A549 (cell line): Measurements from ENCODE around the gene GLIPR2. TPM values are rescaled to one million over a fixed set of nuclear protein-coding genes. Genes with fewer than 3 reads are reported as not detected.

Source experiments
- ATAC-seq, 2 experiments: fragments of 200-7000 bp in 1 of 2; fragments of >200 bp in 1 of 2; cut with Nextera tagmentation in 1 of 2; cut with Tn5 transposase in 1 of 2; 3 replicates each; pipeline versions ENCODE4 v1.8.0 to v1.9.1; 2018 to 2020; ENCODE audit warnings: mild to moderate bottlenecking in 1 of 2, moderate library complexity in 1 of 2
- CTCF ChIA-PET: fragments of 300-600 bp; sonication (Branson Sonifier 250); formaldehyde crosslinking; extraction: SDS; loops from one replicate; lab custom pipeline; 2021; ENCODE audit warnings: antibody characterized with exemption, inconsistent platforms; lab: Yijun Ruan, JAX
- POLR2A ChIA-PET: fragments of 350-600 bp; formaldehyde crosslinking; extraction: SDS; loops from one replicate; lab custom pipeline; 2021; ENCODE audit warnings: antibody characterized with exemption, inconsistent platforms; lab: Yijun Ruan, JAX
- DNase-seq, 2 experiments: peaks; one replicate each; pipeline versions ENCODE4 v3.0.0 to v3.0.0-alpha.2; 2011 to 2016; ENCODE audit warnings: low read depth in 1 of 2, low spot score in 1 of 2
- FAIRE-seq: peaks from 2 replicates; lab custom pipeline; 2011; peaks lifted over from hg19 to GRCh38; lab: Jason Lieb, UNC
- H3K27ac ChIP-seq, 2 experiments: fragments of >200 bp; sonication (Bioruptor Twin); formaldehyde crosslinking; 3 replicates each; pipeline ENCODE4 v1.5.1; 2016 to 2017
- H3K4me1 ChIP-seq: fragments of >200 bp; sonication (Bioruptor Twin); formaldehyde crosslinking; 3 replicates; pipeline ENCODE4 v1.6.1; 2016
- H3K4me2 ChIP-seq: fragments of >200 bp; sonication (Bioruptor Twin); formaldehyde crosslinking; 3 replicates; pipeline ENCODE4 v1.6.1; 2016
- H3K4me3 ChIP-seq: fragments of >200 bp; sonication (Bioruptor Twin); formaldehyde crosslinking; 3 replicates; pipeline ENCODE4 v1.5.1; 2016
- H3K9me3 ChIP-seq: fragments of >200 bp; sonication (Bioruptor Twin); formaldehyde crosslinking; 3 replicates; pipeline ENCODE4 v1.6.1; 2016
- BHLHE40 ChIP-seq: IDR thresholded peaks from 2 replicates; pipeline ENCODE4 v1.6.1; 2012; ENCODE audit warnings: low read depth, low read length, inconsistent platforms
- CEBPB ChIP-seq, 2 experiments: fragments of >200 bp in 1 of 2; sonication (Bioruptor Twin) in 1 of 2; formaldehyde crosslinking in 1 of 2; IDR thresholded peaks; 2 replicates each; pipeline ENCODE4 v1.6.1; 2012 to 2016
- CTCF ChIP-seq: fragments of >200 bp; sonication (Bioruptor Twin); formaldehyde crosslinking; IDR thresholded peaks from 3 replicates; pipeline ENCODE4 v1.5.1; 2016
- E2F6 ChIP-seq: IDR thresholded peaks from 2 replicates; pipeline ENCODE4 v1.6.1; 2012; ENCODE audit warnings: low read depth, borderline replicate concordance
- EHF ChIP-seq: fragments of 250-450 bp; sonication (Bioruptor Pico); IDR thresholded peaks from 2 replicates; pipeline ENCODE4 v1.5.0; 2020; ENCODE audit warnings: mild to moderate bottlenecking
- FOSB ChIP-seq: fragments of 250-450 bp; sonication (Bioruptor Pico); IDR thresholded peaks from 2 replicates; pipeline ENCODE4 v1.5.0; 2020; ENCODE audit warnings: mild to moderate bottlenecking, moderate library complexity
- HEYL ChIP-seq: fragments of 250-450 bp; sonication (Bioruptor Pico); IDR thresholded peaks from 2 replicates; pipeline ENCODE4 v1.8.0; 2021; ENCODE audit warnings: mild to moderate bottlenecking, moderate library complexity
- HOXA7 ChIP-seq: fragments of 250-450 bp; sonication (Bioruptor Pico); IDR thresholded peaks from 2 replicates; pipeline ENCODE4 v1.5.0; 2020; ENCODE audit warnings: mild to moderate bottlenecking, moderate library complexity
- KDM5A ChIP-seq: fragments of 200-600 bp; sonication (generic); IDR thresholded peaks from 2 replicates; pipeline ENCODE4 v1.6.1; 2016; ENCODE audit warnings: antibody characterized with exemption, mild to moderate bottlenecking
- MAZ ChIP-seq: fragments of 150-350 bp; IDR thresholded peaks from 2 replicates; pipeline ENCODE4 v1.6.1; 2014; ENCODE audit warnings: antibody characterized with exemption, low read depth, low read length, borderline replicate concordance
- MYC ChIP-seq: IDR thresholded peaks from 2 replicates; pipeline ENCODE4 v1.6.1; 2012; ENCODE audit warnings: mild to moderate bottlenecking, inconsistent platforms, low read length, improper control_type of control experiment, borderline replicate concordance
- SMC3 ChIP-seq: fragments of >200 bp; sonication (Bioruptor Twin); formaldehyde crosslinking; IDR thresholded peaks from 3 replicates; pipeline ENCODE4 v1.6.1; 2018; ENCODE audit warnings: inconsistent platforms
- TFCP2L1 ChIP-seq: fragments of 250-450 bp; sonication (Bioruptor Pico); IDR thresholded peaks from 2 replicates; pipeline ENCODE4 v1.5.0; 2021; ENCODE audit warnings: mild to moderate bottlenecking
- WGBS: methylation state at CpG from one replicate; pipeline ENCODE4 v1.1.6; 2017; ENCODE audit errors: missing lambda C conversion rate; 5-methylcytosine and 5-hydroxymethylcytosine counted together
- polyA plus RNA-seq, 4 experiments: library from polyadenylated mRNA; depleted of rRNA in 3 of 4; stranded (reverse); fragments of >200 nt; fragmentation: RNase III in 1 of 4; extraction: RNeasy Plus Mini Kit Qiagen cat#74134 plus additional on column Dnase treatment in 1 of 4; gene quantifications; 2 replicates in 3 of 4; 3 replicates in 1 of 4; pipeline ENCODE4 v1.2.3, GENCODE V29; 2011 to 2017

Gene GLIPR2
- polyA plus RNA-seq, 2 of the 4 experiments (the other 2 are of a cell fraction) = 9.0 to 16.0 TPM

- Histone ChIP-seq H3K4me1 (peaks cover 44% of the 10 kb centered on the region), H3K4me3 (no peak overlapping the region), H3K9me3 (no peaks in the 10 kb centered on the region), H3K4me2 (peak overlapping the region; percentile 53), H3K27ac (peak overlapping the region; percentile 65 to 90; a peak in 5 of 6 replicates)
- WGBS = 45% methylated on average over 4 of the region's 4 CpGs
- POLR2A ChIA-PET = interaction anchor here (0.8 to 3.0 kb wide), 7 partner anchors 12 to 240 kb away, joined by 3 to 30 read pairs (median 5); partner anchors contain the start of genes CLTA and GNE
- CTCF ChIA-PET = interaction anchor here (0.7 to 16.6 kb wide), 18 partner anchors 9 to 281 kb away, joined by 3 to 321 read pairs (median 9); partner anchors contain the start of genes CLTA and GLIPR2
- DNase-seq (peak in 1 of 2 experiments; percentile 53), ATAC-seq (peak; percentile 20 to 41; a peak in 5 of 6 replicates), FAIRE-seq (no peak)
- TF ChIP-seq BHLHE40 (no peak), EHF (CRISPR knock-in tag) (no peak), HEYL (CRISPR knock-in tag) (no peak), TFCP2L1 (CRISPR knock-in tag) (no peak), CEBPB (IDR thresholded peaks at IDR 0.05) (no peak)
Observed at GRCh38 chr9:36163786-36164170, 27.2 kb downstream of the GLIPR2 start.

- Histone ChIP-seq H3K4me3 (no peak overlapping the region), H3K4me2 (no peak overlapping the region), H3K4me1 (peaks cover 44% of the 10 kb centered on the region), H3K27ac (peak overlapping the region; percentile 65 to 90; a peak in 5 of 6 replicates), H3K9me3 (no peaks in the 10 kb centered on the region)
- CTCF ChIA-PET = interaction anchor here (0.7 to 16.6 kb wide), 18 partner anchors 10 to 282 kb away, joined by 3 to 321 read pairs (median 12); partner anchors contain the start of genes CLTA and GLIPR2
- no peak for DNase-seq
- 85% methylated on average over 6 of the region's 6 CpGs for WGBS
- no peak for FAIRE-seq
- TF ChIP-seq HOXA7 (CRISPR knock-in tag) (no peak), FOSB (CRISPR knock-in tag) (no peak), MYC (no peak), E2F6 (no peak)
- POLR2A ChIA-PET = interaction anchor here (0.8 to 3.0 kb wide), 7 partner anchors 13 to 240 kb away, joined by 3 to 30 read pairs (median 5); partner anchors contain the start of genes CLTA and GNE
- ATAC-seq = no peak
Observed at GRCh38 chr9:36164372-36164771, 27.8 kb downstream of the GLIPR2 start.

- ChIA-PET CTCF (interaction anchor here (1.0 to 16.6 kb wide), 15 partner anchors 10 to 283 kb away, joined by 3 to 321 read pairs (median 14); partner anchors contain the start of genes CLTA and GLIPR2), POLR2A (interaction anchor here (0.7 to 3.0 kb wide), 4 partner anchors 14 to 93 kb away, joined by 4 to 30 read pairs (median 5); partner anchors contain the start of gene CLTA)
- ATAC-seq (no peak), DNase-seq (no peak), FAIRE-seq (no peak)
- no peak overlapping the region for H3K4me3 ChIP-seq
- 55% methylated on average over 3 of the region's 3 CpGs for WGBS
- H3K9me3 ChIP-seq = no peaks in the 10 kb centered on the region
- no peak overlapping the region for H3K4me2 ChIP-seq
- TF ChIP-seq SMC3 = no peak
- H3K27ac ChIP-seq = peak overlapping the region; percentile 65 to 90; a peak in 4 of 6 replicates
- peaks cover 44% of the 10 kb centered on the region for H3K4me1 ChIP-seq
Observed at GRCh38 chr9:36164989-36165388, 28.5 kb downstream of the GLIPR2 start.

- ATAC-seq = no peak
- CTCF ChIA-PET = interaction anchor here (0.6 to 16.6 kb wide), 32 partner anchors 8 to 232 kb away, joined by 3 to 321 read pairs (median 6); partner anchors contain the start of genes CLTA, GLIPR2 and RECK
- 63% methylated on average over 12 of the region's 12 CpGs for WGBS
Observed at GRCh38 chr9:36165826-36166167, 29.3 kb downstream of the GLIPR2 start.

More at GRCh38 chr9:36165826-36166167, 29.3 kb downstream of the GLIPR2 start:
- TF ChIP-seq CTCF (no peak), KDM5A (no peak), MAZ (no peak)
- H3K27ac ChIP-seq = peak overlapping the region; percentile 65 to 84; a peak in 4 of 6 replicates
- FAIRE-seq = no peak
- peak overlapping the region; percentile 82 for H3K4me2 ChIP-seq
- no peaks in the 10 kb centered on the region for H3K9me3 ChIP-seq
- POLR2A ChIA-PET = interaction anchor here (0.7 to 2.3 kb wide), 2 partner anchors 25 to 55 kb away, joined by 4 to 11 read pairs; partner anchors contain the start of gene CLTA
- peaks cover 44% of the 10 kb centered on the region for H3K4me1 ChIP-seq
- no peak for DNase-seq
- no peak overlapping the region; the same call in 2 of the 3 replicates for H3K4me3 ChIP-seq
